HG03571 (cell line): ENCODE results near the gene TIMELESS.
"Not testable (repeated sequence)": the region's sequence is repeated elsewhere in the genome, so short reads cannot be mapped to it uniquely, and the experiment has no call there.

Experiments
- ATAC-seq: cut with Tn5 transposase; IDR thresholded peaks from one replicate; pipeline ENCODE4 v1.9.1; 2021; ENCODE audit not compliant: unreplicated experiment

TIMELESS gene

DNA sequence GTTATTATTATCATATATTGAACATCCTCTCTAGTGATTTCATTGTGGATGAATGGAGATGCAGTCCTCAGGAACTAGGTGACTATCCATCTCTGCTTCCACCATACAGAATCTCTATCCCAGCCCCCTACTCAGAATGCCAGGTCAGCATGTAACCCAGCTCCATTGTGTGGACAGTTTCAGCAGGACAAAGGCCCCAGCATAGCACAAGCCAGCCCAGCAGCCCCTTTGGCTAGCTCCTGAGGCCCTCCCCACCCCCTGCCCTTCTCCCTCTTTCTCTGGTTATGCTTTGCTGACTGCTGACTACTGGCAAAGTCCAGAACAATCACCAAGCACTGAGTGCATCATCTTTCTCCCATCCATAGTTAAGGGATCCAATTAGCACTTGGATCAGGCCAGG, 13.3 kb upstream of the TIMELESS start:
- ATAC-seq = no peak

DNA sequence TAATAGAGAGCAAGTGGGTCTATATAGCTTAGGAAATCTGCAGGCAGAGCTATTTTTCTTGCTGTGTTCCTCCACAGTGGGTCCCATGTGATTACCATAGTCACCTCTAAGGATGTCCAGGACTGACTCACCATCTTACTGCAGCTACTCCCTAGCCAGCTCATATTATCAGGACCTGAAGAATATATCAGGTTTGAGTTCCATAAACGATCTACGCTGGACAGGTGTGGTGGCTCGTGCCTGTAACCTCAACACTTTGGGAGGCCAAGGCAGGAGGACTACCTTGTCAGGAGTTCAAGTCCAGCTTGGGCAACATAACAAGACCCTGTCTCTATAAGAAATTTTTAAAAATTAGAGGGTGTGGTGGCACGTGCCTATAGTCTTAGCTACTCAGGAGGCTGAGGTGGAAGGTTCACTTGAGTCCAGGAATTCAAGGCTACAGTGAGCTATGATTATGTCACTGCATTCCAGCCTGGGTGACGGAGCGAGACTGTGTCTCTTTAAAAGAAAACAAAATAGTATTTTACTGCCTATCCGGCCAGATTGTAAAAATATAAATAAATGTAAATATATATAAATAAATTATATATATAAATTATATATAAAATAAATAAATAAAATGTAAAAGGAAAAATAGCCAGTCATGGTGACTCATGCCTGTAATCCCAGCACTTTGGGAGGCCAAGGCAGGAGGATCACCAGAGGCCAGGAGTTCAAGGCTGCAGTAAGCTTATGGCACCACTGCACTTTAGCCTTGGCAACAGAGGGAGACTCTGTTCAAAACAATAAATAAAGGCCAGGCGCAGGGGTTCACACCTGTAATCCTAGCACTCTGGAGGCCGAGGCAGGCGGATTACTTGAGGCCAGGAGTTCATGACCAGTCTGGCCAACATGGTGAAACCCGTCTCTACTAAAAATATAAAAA, 12.3 kb upstream of the TIMELESS start:
- no peak for ATAC-seq

DNA sequence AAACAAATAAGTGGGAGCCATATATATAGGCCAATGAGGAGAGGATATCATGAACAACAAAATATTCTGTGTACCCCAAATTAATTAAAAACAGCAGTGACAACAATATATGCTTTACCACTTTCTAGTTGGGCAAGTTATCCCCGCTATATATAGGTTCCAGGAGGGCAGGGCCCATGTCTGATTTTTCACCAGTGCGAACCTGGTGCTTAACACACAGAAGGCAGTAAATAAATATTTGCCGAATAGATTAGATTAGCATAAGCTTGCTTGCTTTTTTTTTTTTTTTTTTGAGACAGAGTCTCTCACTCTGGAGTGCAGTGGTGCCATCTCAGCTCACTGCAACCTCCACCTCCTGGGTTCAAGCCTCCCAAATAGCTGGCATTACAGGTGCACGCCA, 8.6 kb upstream of the TIMELESS start:
- ATAC-seq = no peak

DNA sequence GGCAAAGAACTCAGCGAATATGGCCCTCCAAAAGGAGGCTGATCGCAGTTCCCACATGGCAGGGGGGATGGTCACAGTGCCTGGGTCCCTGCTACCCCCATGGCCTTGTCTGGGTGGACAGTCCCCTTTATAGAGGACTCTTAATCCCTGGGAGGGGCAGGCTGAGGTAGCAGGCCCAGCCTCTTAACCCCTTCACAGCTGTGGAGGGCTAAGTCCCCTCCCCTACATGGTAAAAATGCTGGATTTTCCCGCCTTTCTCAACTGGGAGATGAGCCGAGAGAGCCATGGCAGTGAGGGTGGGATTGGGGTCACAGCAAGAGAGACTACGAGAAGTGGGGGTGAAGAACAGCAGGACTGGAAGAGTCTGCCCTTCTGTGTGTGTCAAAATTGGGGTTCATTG, 5.3 kb upstream of the TIMELESS start, which contains the start of gene MIP:
Gene MIP (minus strand): TSS at position 101 of the 400 bp plus-strand sequence. CDS start 44 bp downstream, at position 57.
- ATAC-seq = no peak

DNA sequence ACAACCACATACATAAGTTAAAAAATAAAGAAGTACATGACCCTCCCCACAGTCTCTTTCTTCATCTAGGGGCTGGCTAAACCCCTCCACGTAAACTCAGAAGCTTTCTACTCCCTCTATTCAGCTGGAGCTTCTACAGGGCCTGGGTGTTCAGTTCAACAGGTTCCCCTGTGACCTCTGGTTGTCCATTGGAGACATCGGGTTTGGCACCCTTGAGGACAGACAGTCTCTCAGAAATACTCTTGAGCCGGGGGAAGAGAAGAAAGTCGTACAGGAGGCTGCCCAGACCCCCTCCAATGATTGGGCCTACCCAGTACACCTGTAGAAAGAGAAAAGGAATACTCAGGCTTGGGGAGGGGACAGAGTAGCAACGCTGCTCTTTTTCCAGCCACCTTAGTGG, 1.9 kb upstream of the TIMELESS start:
- no peak for ATAC-seq

DNA sequence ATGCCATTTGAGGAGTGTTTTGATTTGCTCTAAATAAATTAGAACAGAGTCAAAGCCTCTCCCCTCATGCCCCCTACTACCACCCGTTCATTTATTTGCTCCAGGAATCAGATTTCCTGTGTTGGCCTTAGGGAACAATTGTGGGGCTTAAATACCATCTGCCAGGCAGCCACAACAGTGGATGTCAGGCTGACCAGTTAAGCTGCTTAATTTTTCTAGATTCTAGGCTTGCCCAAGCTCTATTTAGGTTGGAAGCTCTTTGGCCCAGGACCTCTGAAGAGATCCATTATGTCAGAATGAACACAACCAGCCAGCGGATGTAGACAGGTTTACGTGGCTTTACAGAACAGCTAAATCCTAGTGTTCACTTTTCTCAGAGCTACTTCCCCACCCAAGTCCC, 1.0 kb upstream of the TIMELESS start:
- ATAC-seq = no peak

DNA sequence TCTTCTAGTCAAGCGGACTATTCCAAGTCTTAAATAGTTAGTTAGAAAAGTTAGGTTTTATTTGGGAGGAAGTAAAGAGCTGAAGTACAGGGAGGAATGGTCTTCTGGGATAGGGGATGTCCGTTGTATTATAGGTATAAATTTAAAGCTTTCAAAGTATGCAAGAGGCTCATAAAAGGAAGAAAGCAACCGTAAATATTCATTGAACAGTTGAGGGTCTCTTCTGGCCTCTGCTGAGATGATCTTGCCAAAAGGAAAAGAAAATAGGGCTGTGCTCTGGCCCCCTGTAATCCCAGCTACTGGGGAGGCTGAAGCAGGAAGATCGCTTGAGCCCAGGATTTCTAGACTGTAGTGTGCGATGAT, 377 bp upstream of the TIMELESS start:
- no peak for ATAC-seq

DNA sequence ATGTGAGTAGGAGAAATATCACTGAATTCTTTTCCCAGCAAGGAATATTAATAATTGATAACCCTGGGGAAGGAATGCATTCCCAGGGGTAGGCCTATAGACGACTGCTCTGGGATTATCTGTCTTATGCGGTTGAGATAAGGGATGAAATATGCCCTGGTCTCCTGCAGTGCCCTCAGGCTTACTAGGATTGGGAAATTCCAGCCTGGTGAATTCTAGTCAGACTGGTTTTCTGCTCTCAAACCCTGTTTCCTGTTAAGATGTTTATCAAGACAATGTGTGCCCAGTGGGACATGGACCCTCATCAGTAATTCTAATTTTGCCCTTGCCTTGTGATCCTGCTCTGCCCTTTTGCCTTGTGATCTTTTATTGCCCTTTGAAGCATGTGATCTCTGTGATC, 6.0 kb downstream of the TIMELESS start:
- ATAC-seq = not testable (repeated sequence)

DNA sequence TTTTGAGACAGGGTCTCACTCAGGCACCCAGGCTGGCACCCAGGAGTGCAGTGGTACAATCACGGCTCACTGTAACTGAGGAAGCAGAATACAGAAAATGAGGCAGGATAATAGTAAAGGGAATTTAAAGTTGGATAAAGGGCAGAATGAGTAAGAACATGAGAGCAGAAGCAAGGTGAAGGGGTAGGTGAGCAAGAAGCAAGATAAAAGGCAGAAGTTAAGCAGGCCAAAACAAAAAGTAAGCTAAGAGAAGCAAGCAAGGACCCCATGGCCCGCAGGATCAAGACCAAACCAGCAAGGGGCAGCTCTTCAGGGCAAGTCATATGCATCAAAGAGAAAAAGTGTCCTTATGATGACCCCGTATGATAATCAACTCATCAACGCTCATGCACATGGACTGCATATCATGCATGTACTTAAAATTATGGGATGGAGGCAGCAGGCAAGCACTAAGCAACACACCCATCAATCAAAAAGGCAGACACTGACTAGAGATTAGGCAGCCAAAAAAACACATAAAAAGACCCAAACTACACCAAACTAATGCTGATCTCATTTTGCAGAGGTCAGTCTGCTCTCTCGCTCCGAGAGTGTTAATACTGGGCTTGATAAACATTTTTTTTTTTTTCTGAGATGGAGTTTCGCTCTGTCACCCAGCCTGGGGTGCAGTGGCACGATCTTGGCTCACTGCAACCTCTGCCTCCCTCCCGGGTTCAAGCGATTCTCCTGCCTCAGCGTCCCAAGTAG, 11.6 kb downstream of the TIMELESS start:
- no peak for ATAC-seq

DNA sequence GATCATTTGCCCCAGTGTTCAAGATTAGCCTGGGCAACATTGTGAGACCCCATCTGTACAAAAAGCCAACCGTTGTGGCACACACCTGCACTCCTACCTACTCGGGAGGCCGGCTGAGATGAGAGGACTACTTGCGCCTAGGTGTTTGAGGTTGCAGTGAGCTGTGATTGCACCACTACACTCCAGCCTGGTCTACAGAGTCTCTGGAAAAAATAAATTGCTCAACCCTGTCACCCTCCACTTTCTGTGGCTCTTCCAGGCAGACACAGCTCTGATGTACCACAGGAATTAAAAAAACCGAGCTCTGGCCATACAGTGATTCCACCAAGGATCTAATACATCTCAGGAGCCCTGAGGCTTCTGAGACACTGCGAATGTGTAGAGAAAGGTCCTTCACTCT, 14.4 kb downstream of the TIMELESS start:
- no peak for ATAC-seq

DNA sequence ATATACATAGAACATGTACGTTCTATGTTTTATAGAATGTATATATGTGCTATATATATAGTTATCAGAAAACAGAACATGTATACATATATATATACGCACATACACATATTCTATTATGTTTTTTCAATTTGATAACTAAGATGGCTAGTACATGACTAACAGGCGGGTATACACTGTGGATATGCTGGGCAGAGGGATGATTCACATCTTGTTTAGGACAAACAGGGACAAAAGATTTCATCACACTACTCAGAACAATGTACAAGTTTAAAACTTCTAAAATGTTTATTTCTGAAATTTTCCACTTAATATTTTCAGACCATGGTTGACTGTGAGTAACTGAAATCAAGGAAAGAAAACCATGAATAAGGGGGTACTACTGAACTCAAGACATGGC, 17.4 kb downstream of the TIMELESS start:
- ATAC-seq = no peak

DNA sequence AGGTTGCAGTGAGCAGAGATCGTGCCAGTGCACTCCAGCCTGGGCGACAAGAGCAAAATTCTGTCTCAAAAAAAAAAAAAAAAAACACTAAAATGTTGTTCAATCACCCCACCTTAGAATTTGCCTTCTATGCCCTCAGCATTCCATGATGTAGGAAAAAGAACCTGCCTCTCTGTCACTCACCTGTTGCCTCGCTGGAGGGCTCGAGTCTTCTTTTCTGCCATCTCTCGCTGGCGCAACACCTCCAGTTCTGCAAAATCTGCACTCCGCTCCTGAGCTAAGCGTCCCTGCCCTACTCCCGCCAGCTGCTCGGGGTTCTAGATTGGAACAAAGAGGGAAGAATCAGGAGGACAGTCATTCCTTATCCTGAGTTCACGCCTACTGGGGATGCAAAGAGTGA, 17.9 kb downstream of the TIMELESS start:
- ATAC-seq = no peak

DNA sequence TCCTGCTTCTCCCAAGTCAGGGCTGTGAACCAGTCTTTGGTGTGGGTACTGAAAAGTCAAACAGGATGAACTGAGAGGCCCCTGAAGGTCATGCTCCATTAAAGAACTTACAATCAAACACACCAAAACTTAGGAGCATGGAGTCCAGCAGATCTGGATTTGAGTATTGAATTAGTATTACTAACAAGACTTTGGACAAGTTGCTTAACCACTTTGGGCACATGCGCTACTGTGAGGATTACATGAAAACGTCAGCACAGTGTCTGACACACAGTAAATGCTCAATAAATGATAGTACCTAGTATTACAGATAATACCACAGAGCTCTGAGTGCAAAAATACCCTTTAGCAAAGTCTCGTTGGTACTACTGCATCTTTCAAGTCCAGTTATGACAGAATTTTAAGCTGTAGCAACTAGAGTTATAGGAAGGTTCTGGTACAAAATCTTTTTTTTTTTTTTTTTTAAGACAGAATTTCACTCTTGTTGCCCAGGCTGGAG, 23.2 kb downstream of the TIMELESS start:
- no peak for ATAC-seq

DNA sequence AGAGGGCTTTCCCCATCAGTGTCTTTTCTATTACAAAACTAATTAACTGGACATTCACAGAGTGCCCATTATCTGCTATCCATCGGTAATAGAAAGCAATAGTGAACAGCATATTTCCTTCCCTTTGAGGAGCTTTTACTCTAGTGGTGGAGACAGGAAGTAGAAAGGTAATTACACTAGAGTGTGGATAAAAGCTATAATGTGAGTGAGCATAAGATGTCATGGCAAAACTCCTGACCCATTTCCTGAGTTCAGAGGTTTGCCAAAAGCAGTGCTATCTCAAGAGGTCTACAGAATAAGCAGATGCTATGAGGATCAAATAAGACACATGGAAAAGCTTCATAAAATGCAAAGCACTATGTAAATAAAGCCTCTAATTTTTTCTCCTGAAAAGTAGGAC, 24.0 kb downstream of the TIMELESS start:
- ATAC-seq = no peak

DNA sequence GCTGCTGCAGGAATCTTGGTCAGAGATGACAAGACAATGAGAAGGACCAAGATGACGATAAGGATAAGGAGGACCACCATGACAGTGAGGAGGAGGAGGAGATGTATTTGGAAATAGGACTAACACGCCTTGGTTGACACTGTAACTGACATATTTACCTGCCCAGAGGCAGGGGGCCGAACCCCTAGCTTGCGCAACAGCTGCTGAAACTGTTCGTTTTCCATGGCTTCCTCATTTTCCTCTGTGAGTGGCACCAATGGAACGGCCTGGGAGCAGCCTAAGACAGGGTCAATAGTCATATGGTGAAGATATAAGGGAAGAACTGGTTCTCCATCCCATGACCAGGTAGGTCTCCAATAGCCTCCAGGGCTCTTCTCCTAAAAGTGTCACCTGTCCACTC, 28.8 kb downstream of the TIMELESS start:
- no peak for ATAC-seq

DNA sequence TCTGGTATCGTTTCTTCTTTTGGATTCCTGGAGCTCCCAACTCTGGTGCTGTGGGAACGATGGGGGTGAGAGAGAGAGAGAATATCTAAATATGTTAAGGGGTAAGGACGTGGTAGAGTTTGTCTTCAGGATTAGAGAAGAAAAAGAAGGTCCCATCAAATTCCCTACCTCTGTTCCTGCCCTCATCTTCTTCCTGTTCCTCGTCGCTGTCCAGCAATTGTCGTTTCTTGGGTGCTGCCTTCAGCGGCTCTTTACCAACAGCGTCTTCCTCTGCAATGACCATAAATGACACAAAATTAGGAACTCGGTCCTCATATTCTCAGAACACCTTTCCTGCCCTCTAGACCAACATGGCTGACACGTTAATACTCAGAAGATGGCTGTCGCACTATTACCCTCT, 31.5 kb downstream of the TIMELESS start:
- no peak for ATAC-seq

DNA sequence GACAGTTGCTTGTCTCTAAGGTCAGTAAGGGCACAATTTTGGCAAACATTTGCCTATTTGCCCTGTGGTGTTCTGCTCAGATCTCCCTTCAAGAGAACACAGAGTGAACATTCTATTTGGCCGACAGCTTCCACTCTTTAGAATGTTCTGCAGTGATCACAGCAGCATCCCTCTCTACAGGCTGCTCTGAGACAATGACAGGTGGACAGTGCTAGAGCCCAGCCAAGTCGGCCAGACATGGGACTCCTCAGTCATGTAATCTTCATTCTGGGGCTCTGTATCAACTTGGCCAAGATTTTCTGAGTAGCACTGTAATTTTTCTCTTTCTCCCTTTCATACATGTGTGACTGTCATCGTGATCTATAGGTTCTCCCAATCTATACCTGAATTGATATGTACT, 34.8 kb downstream of the TIMELESS start:
- ATAC-seq = no peak

DNA sequence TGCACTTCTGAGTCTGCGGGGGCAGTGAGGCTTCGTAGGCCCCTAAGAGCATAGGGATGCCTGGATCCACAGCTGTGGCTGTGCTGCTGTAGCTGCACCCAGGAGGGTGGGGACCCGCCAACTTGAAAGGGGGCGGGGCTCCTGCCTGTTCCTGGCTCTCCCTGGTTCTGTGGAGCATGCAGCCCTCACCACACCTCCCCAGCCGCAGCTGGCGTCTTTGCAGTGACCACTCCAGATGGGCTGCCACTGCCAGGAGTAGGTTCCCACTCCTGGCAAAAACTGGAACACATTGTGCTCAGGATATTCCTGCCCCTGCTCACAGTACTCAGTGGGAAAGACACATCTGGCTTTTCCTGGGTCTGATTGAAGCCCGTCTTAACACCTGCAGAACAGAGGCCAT, 35.8 kb downstream of the TIMELESS start:
- ATAC-seq = no peak

DNA sequence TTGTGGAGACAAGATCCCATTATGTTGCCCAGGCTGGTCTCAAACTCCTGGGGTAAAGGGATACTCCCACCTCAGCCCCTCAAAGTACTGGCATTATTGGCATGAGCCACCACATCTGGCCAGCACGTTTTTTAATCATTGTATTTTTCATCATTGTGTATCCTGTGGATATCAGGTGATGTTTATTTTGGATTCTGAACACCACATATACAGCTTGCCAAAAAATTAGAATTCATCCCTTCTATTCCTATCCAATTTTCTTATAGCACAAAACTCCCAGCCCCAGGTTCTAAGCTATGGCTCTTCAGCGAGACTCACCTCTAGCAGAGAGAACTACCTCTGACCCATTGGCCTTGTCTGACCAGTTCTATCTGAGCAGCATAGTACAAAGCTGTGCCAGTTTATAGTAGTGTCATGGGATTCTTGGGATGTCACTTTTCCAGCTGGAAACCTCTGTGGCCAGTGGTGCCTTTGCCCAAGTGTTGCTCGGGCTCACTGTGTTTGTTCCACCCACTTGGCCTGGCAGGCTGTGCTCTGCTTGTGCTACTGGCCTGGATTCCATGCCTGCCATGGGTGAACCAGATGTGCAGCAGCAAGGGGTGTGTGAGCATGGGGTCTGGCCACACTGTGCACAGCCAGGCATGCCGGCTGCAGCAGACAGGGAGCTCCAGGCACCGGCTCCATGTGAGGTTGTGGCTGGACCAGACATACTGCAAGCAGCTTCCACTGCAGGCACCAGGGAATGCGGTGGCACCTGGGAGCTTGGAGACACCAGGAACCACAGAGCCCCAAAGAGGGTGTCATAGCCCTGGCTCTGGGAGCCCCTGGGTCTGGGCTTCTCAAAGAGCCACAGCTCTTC, 37.2 kb downstream of the TIMELESS start:
- ATAC-seq = no peak

DNA sequence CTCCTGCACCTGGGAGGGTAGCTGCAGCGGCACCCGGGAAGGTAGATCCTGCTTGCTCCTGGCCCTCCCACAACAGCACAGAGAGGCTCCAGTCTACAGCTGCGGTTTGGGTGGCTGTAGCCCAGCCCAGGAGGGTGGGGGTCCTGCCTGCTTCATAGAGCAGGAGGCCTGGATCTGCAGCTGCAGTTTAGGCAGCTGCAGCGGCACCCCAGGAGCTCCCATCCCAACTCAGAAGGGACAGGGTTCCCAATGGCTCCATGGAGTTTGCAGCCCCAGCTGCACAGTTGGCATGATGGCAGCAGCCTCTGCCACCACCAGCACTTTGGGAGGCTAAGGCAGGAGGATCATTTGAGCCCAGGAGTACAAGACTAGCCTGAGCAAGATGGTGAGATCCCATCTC, 38.5 kb downstream of the TIMELESS start:
- ATAC-seq = no peak

DNA sequence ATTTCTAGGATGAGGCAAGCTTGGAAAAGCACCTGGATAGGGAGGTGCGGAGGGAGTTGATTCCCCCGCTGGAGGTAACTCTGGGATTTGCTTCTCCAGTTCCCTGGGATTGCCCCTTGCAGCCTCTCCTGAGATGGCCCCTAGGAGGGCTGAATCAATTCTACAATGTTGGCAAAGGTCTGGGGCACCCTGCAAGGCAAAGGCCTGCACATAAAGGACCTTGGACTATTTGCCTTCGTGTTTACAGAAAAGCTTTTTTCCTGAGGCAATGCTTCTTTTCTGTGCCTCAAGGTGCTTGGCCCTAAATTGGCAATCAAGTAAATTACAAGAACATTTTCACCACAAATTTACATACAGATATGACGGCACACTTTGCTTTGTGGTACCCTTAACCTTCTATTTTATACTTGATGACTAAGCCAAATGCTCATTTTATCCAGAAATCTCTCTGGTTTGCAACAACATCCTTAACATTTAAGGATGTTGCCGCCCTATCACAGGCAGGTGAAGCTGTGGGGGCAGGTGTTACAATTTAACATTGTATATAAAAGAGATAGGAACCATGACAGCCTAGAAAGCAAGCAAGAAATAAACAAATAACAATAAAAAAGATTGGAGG, 40.3 kb downstream of the TIMELESS start:
- ATAC-seq = no peak
